Inflammatory macrophage treated with lipopolysaccharide for 1 hour (primary cell): Measurements from ENCODE around the gene CGB8.
A peak's percentile ranks its signal among the peaks of the same experiment; 100 is the strongest.
"Not testable (repeated sequence)": the region's sequence is repeated elsewhere in the genome, so short reads cannot be mapped to it uniquely, and the experiment has no call there.

Experiments used
- DNase-seq, 2 donors: peaks; one replicate each; pipeline ENCODE4 v3.0.0-alpha.2; 2020 to 2022

Gene CGB8

GRCh38 chr19:49064768-49065611, 16.1 kb upstream of the CGB8 start, which contains the start of gene NTF4:
Gene NTF4, minus strand, starts transcription at chr19:49064818. Its CDS starts 2,821 bp downstream, at chr19:49061997.
- no peak for DNase-seq

- DNase-seq, result no peak
Measured at GRCh38 chr19:49064029-49064629, 15.2 kb upstream of the CGB8 start.

GRCh38 chr19:49061445-49061844, 12.5 kb upstream of the CGB8 start:
- no peak for DNase-seq

- no peak for DNase-seq
Measured at GRCh38 chr19:49061000-49061399, 12.1 kb upstream of the CGB8 start.

GRCh38 chr19:49059053-49059452, 10.1 kb upstream of the CGB8 start:
- no peak for DNase-seq

GRCh38 chr19:49058562-49058961, 9.7 kb upstream of the CGB8 start:
- no peak for DNase-seq

GRCh38 chr19:49057636-49058234, 8.8 kb upstream of the CGB8 start, which contains the start of gene CGB7:
Gene CGB7, minus strand, starts transcription at chr19:49057749. Its CDS starts 2,374 bp downstream, at chr19:49055375.
- DNase-seq, result peak; percentile 29 to 72

- DNase-seq, result peak in 1 of 2 donors; percentile 8
Measured at GRCh38 chr19:49056902-49057596, 8.1 kb upstream of the CGB8 start.

- DNase-seq, result peak; percentile 24 to 48
Measured at GRCh38 chr19:49056101-49056901, 7.4 kb upstream of the CGB8 start.

- DNase-seq, result not testable (repeated sequence)
Measured at GRCh38 chr19:49050376-49051033, 1.6 kb upstream of the CGB8 start.

- DNase-seq, result not testable (repeated sequence)
Measured at GRCh38 chr19:49049834-49050233, 923 bp upstream of the CGB8 start.

- DNase-seq, result not testable (repeated sequence)
Measured at GRCh38 chr19:49043548-49043947, 5.4 kb downstream of the CGB8 start, which contains the start of gene CGB5. Gene CGB5, plus strand, starts transcription at chr19:49043848. Its CDS starts 362 bp downstream, at chr19:49044210.

GRCh38 chr19:49042666-49043065, 6.2 kb downstream of the CGB8 start:
- DNase-seq, result not testable (repeated sequence)

GRCh38 chr19:49042177-49042576, 6.7 kb downstream of the CGB8 start:
- no peak for DNase-seq

- not testable (repeated sequence) for DNase-seq
Measured at GRCh38 chr19:49039736-49040135, 9.2 kb downstream of the CGB8 start.

- DNase-seq, result not testable (repeated sequence)
Measured at GRCh38 chr19:49038557-49039276, 10.2 kb downstream of the CGB8 start.

GRCh38 chr19:49038111-49038510, 10.8 kb downstream of the CGB8 start:
- DNase-seq, result not testable (repeated sequence)

- peak in 1 of 2 donors; percentile 48 for DNase-seq
Measured at GRCh38 chr19:49036815-49037214, 12.1 kb downstream of the CGB8 start, which contains the start of gene CGB1. Gene CGB1, minus strand, starts transcription at chr19:49036895. Its CDS starts 184 bp downstream, at chr19:49036711.

- DNase-seq, result peak; percentile 17 to 30
Measured at GRCh38 chr19:49031642-49032301, 17.1 kb downstream of the CGB8 start, which contains the start of gene CGB2. Gene CGB2, plus strand, starts transcription at chr19:49031890. Its CDS starts 206 bp downstream, at chr19:49032096.

- not testable (repeated sequence) for DNase-seq
Measured at GRCh38 chr19:49030323-49030722, 18.6 kb downstream of the CGB8 start.
